ENCODE measurements around the gene TXK.

The TXK gene

GRCh38 chr4:48090621-48091020 lies 43.4 kb downstream of the TXK start:
- no peak for DNase-seq (ENCODE audit: insufficient read length, low spot score)
- no peak for TF ChIP-seq CTCF (IDR thresholded peaks at IDR 0.05; ENCODE audit: insufficient read depth, missing control alignments)

GRCh38 chr4:48085821-48086589 lies 48.0 kb downstream of the TXK start:
- no peak for TF ChIP-seq CTCF (IDR thresholded peaks at IDR 0.05; ENCODE audit: insufficient read depth, missing control alignments)
- no peak for DNase-seq (ENCODE audit: insufficient read length, low spot score)
- no peak for FAIRE-seq

More at GRCh38 chr4:48090621-48091020, 43.4 kb downstream of the TXK start:
- FAIRE-seq, result no peak

GRCh38 chr4:48082956-48083355 lies 51.1 kb downstream of the TXK start:
- FAIRE-seq (no peak), DNase-seq (ENCODE audit: insufficient read length, low spot score) (no peak)

GRCh38 chr4:48081196-48081595 lies 52.9 kb downstream of the TXK start:
- no peak for TF ChIP-seq CTCF (IDR thresholded peaks at IDR 0.05; ENCODE audit: insufficient read depth, missing control alignments)
- no peak for FAIRE-seq
- DNase-seq (ENCODE audit: insufficient read length, low spot score), result no peak

More at GRCh38 chr4:48082956-48083355, 51.1 kb downstream of the TXK start:
- no peak for TF ChIP-seq CTCF (IDR thresholded peaks at IDR 0.05; ENCODE audit: insufficient read depth, missing control alignments)

GRCh38 chr4:48079972-48080391 lies 54.1 kb downstream of the TXK start:
- DNase-seq (ENCODE audit: insufficient read length, low spot score), result no peak
- FAIRE-seq, result no peak
- TF ChIP-seq CTCF (IDR thresholded peaks at IDR 0.05; ENCODE audit: insufficient read depth, missing control alignments), result no peak

GRCh38 chr4:48078862-48079655 lies 55.0 kb downstream of the TXK start:
- TF ChIP-seq CTCF (IDR thresholded peaks at IDR 0.05; ENCODE audit: insufficient read depth, missing control alignments), result no peak
- no peak for FAIRE-seq
- DNase-seq (ENCODE audit: insufficient read length, low spot score), result no peak

GRCh38 chr4:48078425-48078824 lies 55.6 kb downstream of the TXK start:
- TF ChIP-seq CTCF (IDR thresholded peaks at IDR 0.05; ENCODE audit: insufficient read depth, missing control alignments), result no peak
- FAIRE-seq, result no peak
- no peak for DNase-seq (ENCODE audit: insufficient read length, low spot score)
